Skeletal muscle cell (primary cell): ENCODE results near the gene DCLK2.
"Not testable (repeated sequence)": the region's sequence is repeated elsewhere in the genome, so short reads cannot be mapped to it uniquely, and the experiment has no call there.

Experiments
- DNase-seq: peaks from one replicate; pipeline ENCODE4 v3.0.0-alpha.2; 2010; ENCODE audit warnings: low read depth
- H3K4me3 ChIP-seq: 2 replicates; pipeline ENCODE4 v1.5.1; 2011; ENCODE audit warnings: low read depth, mild to moderate bottlenecking, control low read depth, low read length, moderate library complexity

DCLK2 gene

DNA sequence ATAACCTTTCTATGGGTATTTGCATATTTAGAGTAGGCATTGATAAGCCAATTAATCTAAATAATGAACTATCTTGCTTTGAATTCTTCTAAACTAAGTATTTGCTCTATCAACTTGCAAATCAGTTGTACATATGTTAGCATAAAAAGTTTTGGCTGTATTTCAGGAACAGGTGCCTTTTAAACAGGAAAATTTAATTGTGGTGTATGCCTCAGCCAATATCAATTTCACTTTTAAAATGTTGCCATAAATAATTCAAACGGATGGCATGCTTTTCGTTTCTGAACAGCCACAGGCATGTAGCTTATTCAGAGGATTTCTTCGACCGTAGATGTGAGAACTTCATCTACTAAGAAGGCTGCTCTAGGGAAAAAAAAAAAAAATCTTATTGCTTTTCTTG lies 99.9 kb downstream of the DCLK2 start:
- H3K4me3 ChIP-seq, result no peak overlapping the region
- no peak for DNase-seq

DNA sequence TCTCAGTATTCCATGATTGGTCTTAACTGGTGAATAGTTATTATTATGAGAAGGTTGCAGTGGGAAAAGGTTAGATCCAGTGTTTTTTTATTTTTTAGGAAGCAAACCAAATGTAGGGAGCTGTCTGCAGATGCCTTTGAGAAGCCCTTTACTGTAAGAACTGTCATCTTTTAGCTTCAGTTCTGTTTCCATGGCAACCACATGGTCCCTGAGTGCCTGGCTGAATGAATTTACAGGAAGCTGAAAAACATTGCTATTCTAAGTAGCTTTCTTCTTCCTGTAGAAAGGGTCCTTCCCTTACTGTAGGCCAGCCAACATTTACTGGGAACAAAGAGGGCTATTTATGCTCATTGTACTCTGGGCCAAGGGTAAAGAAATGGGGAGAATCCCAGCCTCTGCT lies 103.3 kb downstream of the DCLK2 start:
- DNase-seq, result no peak
- H3K4me3 ChIP-seq, result no peak overlapping the region

DNA sequence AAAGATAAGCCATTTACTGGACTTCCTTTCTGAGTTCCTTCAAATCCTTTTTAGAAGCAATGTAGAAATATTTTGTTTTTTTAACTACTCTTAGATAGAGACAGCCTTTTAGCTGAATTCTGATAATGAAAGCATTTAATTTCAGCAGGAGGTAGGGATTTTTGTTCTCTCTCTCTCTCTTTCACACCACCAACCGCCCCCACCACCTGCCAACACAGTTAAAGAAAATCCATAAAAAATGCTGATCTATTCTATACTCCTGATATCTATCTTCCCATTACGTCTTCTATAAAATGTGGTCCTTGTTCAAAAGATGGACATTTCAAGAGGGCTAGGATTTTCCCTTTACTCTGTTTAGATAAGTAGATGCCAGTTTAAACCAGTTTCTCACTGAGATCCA lies 104.5 kb downstream of the DCLK2 start:
- no peak overlapping the region for H3K4me3 ChIP-seq
- DNase-seq, result no peak

DNA sequence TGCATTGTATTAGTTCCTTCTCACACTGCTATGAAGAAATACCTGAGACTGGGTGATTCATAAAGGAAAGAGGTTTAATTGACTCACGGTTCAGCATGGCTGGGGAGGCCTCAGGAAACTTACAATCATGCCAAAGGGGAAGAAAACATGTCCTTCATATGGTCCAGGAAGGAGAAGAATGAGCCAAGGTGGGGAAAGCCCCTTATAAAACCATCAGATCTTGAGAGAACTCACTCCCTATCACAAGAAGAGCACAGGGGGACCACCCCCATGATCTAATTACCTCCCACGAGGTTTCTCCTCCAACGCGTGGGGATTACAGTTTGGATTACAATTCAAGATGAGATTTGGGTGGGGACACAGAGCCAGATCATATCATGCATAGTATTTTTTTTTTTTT lies 106.8 kb downstream of the DCLK2 start:
- not testable (repeated sequence) for DNase-seq, H3K4me3 ChIP-seq

DNA sequence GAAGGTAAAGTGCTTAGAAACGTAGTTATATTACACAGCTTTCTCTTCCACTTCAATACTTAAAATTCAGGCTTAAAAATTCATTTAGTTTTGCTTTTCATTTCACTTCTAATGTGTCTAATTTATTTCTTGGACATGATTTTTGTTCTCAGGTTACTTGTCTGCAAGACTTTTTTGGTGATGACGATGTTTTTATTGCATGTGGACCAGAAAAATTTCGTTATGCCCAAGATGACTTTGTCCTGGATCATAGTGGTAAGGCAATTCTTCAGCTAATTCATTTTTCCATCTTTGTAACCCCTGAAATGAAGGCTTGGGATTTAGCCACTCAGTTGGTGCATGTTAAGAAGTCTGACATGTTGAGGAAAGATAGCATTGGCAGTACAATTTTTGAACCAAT lies 114.7 kb downstream of the DCLK2 start:
- H3K4me3 ChIP-seq, result no peak overlapping the region
- DNase-seq, result no peak

DNA sequence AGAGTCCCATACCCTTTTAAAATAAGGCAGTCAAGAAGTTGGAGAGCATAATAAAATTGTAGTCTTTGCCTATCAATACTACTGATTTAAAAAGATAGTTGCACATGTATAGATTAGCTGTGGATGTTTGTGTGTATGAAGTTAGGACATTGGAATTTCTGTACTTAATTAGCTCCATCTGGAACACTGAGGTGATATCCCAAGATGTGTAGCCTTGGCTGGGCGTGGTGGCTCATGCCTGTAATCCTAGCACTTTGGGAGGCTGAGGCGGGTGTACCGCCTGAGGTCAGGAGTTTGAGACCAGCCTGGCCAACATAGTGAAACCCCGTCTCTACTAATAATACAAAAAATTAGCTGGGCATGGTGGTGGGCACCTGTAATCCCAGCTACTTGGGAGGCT lies 119.0 kb downstream of the DCLK2 start:
- not testable (repeated sequence) for H3K4me3 ChIP-seq, DNase-seq

DNA sequence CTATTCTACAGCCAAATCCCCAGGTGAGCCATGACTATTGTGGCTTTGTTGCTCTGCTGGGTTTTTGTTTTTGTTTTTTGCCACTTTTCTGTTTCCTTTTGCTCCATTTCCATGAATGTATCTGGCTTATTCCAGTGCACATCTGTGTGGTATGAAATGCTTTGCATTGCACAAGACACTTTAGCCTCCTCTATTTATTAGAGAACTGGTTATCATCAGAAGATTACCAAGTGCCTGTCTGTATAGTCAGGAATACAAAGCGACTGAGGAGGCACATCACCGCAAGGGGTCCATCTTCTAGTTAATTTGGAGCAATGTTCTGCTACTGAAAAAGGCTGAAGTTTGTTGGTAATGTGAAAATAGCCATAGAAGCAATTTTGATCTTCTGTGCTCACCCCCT lies 120.8 kb downstream of the DCLK2 start:
- no peak for DNase-seq
- H3K4me3 ChIP-seq, result no peak overlapping the region

DNA sequence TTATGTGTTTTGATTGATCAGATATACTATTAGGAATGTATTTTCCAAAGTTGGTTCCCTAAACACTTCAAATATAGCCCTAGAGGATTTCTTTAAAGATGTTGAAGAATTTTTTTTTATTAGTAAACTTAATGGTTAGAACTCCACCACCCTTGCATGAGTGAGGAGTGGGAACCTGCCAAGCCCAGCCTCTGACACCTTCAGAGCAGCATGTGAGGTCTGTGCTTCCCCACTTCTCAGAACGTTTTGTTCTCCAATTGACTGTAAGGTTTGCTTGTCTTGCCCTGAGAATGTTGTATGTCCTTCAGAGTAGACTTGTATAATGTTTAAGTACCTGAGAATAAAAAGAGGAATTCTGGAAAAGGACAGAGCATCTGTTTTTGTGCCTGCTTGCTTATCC lies 126.8 kb downstream of the DCLK2 start:
- no peak for DNase-seq
- no peak overlapping the region for H3K4me3 ChIP-seq

DNA sequence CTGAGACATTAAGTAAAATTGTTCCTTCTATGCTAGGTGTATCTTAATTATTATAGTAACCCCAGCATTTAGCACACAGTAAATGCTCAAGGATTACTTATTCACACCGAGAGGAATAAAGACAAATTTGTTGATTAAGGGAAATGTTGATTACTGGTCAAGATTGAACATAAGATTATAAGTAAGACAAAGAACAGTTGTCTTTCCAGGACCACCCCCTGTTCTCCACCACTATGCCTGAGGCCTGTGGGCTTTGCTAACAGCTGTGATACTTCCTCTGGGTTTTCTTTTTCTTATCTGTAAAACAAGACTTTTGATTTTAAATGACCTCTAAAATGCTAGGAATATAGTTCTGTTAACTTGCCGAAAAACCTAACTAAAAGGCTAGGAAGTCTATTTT lies 128.0 kb downstream of the DCLK2 start:
- no peak overlapping the region for H3K4me3 ChIP-seq
- DNase-seq, result no peak

DNA sequence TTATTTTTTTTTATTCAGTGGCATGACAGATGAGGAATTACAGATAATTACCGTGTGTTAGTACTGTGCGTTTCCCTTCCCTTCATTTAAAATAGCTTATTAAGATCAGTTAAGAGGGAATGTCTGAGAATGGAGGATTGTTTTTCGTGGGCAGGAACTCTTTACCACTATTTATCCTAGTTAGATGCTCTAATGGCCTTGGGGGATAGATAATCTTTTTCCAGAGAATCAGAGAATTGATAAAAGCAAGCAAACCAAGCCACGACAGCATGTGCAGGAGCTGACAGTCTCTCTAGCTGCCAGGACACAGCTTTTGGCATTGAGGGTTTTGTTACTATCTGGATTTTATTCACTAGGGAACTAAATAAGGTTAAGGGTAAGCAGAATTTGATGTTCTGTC lies 128.7 kb downstream of the DCLK2 start:
- H3K4me3 ChIP-seq, result no peak overlapping the region
- no peak for DNase-seq

DNA sequence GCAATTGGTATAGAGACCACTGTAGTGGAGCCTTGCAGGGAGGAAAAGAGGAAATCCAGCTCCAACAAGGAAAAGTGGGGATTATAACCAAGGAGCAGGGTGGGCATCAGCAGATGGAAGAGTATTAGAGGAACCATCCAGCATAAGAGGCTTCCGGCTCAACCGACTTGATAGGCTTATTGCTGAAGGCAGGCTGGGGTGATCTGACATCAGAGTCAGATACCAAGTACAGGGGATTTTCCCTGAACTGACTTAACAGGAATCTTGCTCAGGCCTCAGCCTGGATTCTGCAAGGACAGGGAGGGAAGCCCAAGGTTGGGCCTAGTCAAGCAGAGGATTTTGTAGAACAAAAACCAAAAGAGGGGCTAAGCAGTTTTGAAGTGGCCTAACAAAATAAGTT lies 129.6 kb downstream of the DCLK2 start:
- DNase-seq, result no peak
- no peak overlapping the region for H3K4me3 ChIP-seq

DNA sequence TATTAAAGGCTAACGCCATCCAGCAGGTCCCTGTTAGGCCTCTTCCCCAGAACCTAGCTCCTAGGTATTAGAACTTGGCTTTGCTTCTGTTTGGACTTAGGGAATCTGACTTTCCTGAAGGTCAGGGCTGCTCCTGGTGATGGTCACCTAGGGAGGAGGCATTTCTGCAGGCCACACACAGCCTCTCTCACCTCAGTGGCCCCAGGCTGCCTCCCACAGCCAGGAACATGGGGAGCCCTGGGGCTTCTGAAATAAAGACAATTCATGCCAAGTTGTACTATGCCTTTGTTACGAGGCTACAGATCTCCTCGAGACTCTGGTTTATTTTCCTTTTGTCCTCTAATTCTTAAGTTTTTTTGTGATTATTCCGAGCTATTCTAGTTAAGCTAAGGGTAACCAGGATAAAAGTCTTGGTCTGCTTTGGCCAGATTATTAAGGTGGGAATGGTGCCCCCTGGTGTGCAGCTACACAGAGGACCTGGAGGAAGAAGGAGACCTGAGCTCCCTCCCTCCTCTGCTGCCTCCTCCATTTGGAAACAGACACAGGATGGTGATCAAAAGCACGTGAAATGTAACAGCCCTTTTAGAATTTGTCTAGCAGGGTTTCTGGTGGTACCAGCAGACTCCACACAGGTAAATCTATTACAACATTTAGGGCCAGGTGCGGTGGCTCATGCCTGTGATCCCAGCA lies 131.0 kb downstream of the DCLK2 start:
- peak; percentile 24 for DNase-seq
- no peak overlapping the region for H3K4me3 ChIP-seq

DNA sequence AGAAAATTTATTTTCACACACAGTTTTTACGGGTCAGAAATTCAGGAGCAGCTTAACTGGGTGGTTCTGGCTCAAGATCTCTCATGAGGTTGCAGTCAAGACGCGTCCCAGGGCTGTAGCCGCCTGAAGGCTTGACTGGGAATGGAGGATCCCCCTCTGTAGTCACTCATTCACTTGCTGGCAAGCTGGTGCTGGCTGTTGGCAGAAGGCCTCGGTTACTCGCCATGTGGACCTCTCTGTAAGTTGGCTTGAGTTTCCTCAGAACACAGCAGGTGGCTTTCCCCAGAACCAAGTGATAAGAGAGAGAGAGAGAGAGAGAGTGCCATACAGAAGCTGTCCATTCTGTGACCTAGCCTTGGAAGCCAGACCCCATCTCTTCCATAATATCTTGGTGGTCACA lies 132.8 kb downstream of the DCLK2 start:
- no peak for DNase-seq
- H3K4me3 ChIP-seq, result no peak overlapping the region

DNA sequence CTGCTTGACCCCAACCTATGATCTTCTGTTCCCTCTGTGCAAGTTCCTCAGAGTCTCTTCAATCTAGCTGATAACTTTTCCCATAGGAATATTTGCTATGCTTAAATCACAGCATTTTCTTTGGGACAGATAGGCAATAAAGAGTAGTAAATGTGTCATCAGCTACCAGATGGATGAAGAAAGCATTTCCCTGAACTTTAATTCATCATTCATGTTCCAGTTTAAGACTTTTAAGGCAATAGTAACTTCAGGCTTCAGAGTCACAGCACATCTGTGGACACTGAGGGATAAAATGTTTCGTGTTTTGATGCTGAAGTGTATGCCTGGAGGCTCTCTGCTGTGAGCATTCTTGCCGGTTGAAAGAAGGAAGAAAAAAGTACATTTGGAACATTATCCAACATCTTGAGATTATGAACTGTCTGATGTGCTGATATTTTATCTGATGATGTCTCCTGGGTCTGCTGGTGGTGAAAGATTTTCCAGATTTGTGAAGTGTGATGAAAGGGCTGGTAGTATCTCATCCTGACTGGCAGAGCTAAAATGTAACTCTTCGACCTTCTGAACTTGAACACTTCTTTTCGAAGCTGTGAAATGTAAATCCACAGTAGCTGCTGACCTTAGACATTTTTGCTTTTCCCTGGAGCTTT lies 133.7 kb downstream of the DCLK2 start:
- H3K4me3 ChIP-seq, result no peak overlapping the region
- DNase-seq, result peak; percentile 76

DNA sequence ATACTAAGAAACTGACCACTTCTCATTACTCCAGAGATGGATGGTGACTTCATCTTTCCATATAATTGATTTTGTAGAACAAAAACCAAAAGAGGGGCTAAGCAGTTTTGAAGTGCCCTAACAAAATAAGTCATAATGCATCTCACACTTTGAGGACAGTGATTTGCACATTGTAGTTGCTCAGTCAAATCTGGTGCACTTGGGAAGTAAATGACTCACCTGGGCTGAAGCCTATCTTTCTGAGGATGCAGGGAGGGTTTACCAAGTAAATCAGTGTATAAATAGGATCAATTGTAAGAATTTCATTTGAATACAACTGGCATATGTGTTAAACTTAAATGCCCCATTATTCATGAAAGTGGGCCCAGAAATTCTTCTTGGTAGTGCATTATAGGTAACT lies 134.2 kb downstream of the DCLK2 start:
- no peak for DNase-seq
- no peak overlapping the region for H3K4me3 ChIP-seq

DNA sequence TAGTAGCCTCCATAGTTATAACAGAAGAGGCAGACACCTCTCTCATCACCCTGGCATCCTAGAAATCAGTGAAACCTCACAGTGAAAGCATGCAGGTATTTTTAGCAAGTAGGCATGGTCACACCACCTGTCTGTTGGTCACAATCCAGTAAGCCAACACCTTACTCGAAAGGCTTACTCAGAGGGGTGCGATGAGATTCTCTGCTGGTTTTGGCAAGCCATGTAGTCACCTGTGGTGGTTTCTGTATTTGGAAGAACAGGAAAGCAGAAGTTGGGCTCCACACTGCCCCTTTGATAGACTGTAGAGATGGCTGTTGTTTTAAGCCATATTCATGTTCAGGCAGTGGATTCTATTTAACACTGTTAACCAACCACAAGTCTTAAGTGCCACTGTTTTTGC lies 134.7 kb downstream of the DCLK2 start:
- H3K4me3 ChIP-seq, result no peak overlapping the region
- DNase-seq, result no peak

DNA sequence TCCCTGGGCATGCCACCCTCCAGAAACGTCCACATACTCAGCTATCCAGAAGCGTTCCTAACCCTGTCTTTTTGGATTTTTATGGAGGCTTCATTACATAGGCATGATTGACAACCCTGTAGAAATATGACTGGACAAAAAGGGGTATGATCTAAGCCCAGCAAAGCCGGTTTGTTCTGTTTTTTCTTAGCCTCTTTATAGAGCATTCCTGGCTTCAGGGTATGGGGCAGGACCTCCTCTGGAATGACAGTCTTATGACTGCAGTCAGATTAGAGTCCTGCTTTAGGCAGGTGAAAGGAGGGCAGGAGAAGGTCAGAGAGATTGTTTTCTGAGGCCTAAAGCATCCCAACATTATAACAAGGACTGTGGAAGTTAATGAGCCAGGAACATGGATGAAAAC lies 137.4 kb downstream of the DCLK2 start:
- H3K4me3 ChIP-seq, result no peak overlapping the region
- no peak for DNase-seq

DNA sequence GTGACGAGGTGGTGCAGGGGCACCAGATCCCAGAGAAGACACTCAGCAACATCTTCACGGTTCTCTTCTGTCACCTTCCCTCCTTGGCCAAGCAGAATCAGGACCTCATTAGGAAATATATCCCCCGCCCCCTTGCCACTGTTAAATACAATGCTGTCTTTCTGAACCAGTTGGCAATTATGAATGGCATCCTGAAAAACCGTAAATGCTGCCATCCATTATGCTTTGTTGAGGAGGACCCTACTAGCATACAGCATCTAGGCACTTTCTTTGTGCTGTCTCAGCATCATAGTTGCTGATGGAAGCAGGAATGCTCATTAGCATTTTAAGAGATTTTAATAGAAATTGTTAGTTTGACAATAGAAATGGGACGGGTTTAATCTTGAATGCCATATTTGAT lies 138.5 kb downstream of the DCLK2 start:
- DNase-seq, result no peak
- no peak overlapping the region for H3K4me3 ChIP-seq

DNA sequence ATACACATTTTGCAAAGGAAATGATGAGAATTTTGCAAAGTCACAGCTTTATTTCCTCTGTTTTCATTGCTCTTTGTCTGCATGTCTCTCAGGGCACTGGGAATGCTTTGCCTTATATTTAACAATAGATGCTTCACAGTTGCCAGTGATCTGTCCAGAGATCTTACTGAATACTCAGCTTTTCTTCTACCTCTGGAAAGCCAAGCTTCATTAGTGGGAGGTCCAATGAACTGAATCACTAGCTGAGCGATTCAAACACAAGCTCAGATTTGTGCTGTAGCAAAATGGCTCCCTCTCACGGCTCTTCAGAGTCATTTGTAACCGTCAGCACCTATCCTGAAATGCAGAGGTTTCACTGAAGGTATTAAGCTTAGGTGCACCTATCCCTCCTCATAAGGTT lies 138.9 kb downstream of the DCLK2 start:
- DNase-seq, result no peak
- H3K4me3 ChIP-seq, result no peak overlapping the region

DNA sequence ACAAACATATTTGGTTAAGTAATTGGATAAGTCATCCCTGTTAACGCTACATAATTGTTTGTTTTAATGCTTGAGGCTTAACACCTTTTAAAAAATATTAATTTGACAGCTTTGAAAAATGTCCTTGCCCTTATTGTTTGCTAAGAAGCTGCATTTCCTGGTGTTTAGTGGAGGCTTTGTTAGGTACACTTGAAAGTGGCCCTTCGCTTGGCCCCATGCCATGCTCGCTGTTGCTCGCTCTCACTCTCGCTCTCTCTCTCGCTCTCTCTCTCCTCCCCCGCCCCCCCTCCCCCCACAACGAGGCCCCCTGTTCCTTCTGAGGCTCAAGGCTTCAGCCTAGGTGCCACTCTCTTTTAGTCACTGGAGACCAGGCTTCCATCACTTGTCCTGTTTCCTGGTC lies 139.6 kb downstream of the DCLK2 start:
- no peak overlapping the region for H3K4me3 ChIP-seq
- no peak for DNase-seq

DNA sequence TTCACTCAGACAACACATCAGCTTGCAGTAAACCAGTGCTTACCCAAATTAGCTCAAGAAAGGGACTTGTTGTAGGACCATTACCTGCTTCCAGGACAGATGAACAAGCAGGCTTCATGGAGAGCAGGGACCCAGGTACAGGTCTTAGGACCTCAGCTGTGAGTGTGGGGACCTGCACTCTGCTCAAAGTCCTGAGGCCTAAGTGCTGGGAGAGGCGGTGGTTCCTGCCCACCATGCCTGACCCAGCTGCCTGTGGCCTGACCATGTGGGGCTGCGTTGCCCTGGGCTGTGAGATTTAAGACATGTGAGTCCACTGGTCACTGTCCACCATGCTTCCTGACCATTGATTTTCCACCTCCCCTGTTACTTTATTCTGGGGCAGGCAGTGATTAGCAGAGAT lies 140.2 kb downstream of the DCLK2 start:
- no peak overlapping the region for H3K4me3 ChIP-seq
- no peak for DNase-seq

DNA sequence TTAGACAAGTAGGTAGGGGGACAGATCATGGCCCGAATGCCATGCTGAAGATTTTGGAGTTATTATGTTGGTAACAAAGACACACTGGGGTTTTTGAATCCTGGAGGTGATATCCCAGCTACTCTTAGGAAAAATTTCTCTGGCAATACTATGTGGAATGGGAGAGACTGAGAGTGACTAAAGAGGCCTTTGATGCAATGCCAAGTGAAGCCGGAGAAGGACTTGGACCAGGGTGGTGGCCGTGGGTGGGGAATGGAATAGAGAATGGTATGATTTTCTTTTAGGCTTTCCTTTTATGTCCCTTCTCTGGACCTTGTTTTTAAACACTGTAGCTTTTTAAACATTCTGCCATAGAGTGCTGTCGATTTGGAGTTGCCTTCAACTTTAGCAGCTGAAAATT lies 141.6 kb downstream of the DCLK2 start:
- no peak for DNase-seq
- H3K4me3 ChIP-seq, result no peak overlapping the region
